Endothelial cell of umbilical vein (primary cell): ENCODE measurements around the gene CPLX1.

Source experiments
- EZH2 ChIP-seq: IDR thresholded peaks from 2 replicates; pipeline ENCODE4 v1.6.1; 2012; ENCODE audit warnings: borderline replicate concordance, low read depth, mild to moderate bottlenecking, moderate library complexity, low read length, inconsistent platforms; ENCODE audit not compliant: severe bottlenecking
- JUN ChIP-seq: IDR thresholded peaks from 2 replicates; pipeline ENCODE4 v1.6.1; 2011; ENCODE audit warnings: borderline replicate concordance, low read depth; ENCODE audit not compliant: insufficient read length, insufficient read depth
- POLR2A ChIP-seq: IDR thresholded peaks from 2 replicates; pipeline ENCODE4 v1.6.1; 2012; ENCODE audit warnings: low read depth, mild to moderate bottlenecking, control low read depth, low read length
- TF ChIP-seq, protein P1 (sequence below), 2 donors: IDR thresholded peaks; 1 replicate in 1 of 2; 2 replicates in 1 of 2; pipeline ENCODE4 v1.5.1; 2011; ENCODE audit warnings: low read length in 2 of 2, mild to moderate bottlenecking in 2 of 2, moderate library complexity in 2 of 2, control low read depth in 1 of 2, inconsistent platforms in 1 of 2, low read depth in 1 of 2; ENCODE audit not compliant: insufficient read depth in 1 of 2; ENCODE audit errors: extremely low read depth in 1 of 2
- TF ChIP-seq, protein P2 (sequence below): IDR thresholded peaks from 2 replicates; pipeline ENCODE4 v1.6.1; 2011; ENCODE audit not compliant: insufficient read depth, insufficient read length

DNA sequence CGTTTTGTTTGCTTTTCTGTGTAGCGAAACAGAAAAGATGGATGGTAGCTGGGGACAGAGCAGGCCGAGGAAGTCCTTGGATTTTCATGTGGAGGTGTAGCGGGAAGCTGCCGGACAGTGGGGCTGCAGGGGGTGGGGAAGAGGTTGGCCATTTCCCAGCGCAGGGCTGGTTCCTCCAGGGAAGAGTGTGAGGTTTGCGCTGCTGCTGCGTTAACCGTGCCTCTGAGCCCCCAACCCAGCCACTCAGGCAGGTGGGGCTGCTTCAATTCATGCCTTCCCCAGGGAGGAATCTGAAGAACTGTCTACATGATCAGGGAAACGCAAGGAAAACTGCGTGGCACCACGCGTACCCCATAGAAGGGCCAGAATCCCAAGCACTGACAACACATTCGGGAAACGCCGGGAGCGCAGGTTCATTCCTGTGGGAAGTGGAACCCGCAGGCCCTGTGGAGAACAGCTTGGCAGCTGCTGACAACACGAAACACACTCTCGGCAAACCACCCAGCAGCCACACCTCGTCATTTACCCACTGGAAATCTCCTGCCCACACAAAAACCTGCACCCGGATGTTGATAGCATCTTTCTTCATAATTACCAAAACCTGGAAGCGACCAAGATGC, 62.6 kb downstream of the CPLX1 start:
- TF ChIP-seq, protein P1, sequence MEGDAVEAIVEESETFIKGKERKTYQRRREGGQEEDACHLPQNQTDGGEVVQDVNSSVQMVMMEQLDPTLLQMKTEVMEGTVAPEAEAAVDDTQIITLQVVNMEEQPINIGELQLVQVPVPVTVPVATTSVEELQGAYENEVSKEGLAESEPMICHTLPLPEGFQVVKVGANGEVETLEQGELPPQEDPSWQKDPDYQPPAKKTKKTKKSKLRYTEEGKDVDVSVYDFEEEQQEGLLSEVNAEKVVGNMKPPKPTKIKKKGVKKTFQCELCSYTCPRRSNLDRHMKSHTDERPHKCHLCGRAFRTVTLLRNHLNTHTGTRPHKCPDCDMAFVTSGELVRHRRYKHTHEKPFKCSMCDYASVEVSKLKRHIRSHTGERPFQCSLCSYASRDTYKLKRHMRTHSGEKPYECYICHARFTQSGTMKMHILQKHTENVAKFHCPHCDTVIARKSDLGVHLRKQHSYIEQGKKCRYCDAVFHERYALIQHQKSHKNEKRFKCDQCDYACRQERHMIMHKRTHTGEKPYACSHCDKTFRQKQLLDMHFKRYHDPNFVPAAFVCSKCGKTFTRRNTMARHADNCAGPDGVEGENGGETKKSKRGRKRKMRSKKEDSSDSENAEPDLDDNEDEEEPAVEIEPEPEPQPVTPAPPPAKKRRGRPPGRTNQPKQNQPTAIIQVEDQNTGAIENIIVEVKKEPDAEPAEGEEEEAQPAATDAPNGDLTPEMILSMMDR (IDR thresholded peaks at IDR 0.05; ENCODE audit: extremely low read depth in 1 of 2, insufficient read depth in 1 of 2, low read depth in 1 of 2, low read length in 2 of 2) = no peak
- TF ChIP-seq JUN = no peak
- TF ChIP-seq EZH2 = no peak
- TF ChIP-seq POLR2A = no peak
- TF ChIP-seq, protein P2, sequence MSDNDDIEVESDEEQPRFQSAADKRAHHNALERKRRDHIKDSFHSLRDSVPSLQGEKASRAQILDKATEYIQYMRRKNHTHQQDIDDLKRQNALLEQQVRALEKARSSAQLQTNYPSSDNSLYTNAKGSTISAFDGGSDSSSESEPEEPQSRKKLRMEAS = no peak
